Ishikawa (cell line): ENCODE results near the gene AGO3.

Experiments used
- EP300 ChIP-seq: IDR thresholded peaks from 2 replicates; pipeline ENCODE4 v1.6.1; 2012; ENCODE audit warnings: borderline replicate concordance
- MAX ChIP-seq: IDR thresholded peaks from 2 replicates; pipeline ENCODE4 v1.6.1; 2012
- RAD21 ChIP-seq: IDR thresholded peaks from 2 replicates; pipeline ENCODE4 v1.6.1; 2012; ENCODE audit warnings: low read depth
- REST ChIP-seq: IDR thresholded peaks from 2 replicates; pipeline ENCODE4 v1.6.1; 2012; ENCODE audit warnings: low read depth, mild to moderate bottlenecking
- TAF1 ChIP-seq: IDR thresholded peaks from 2 replicates; pipeline ENCODE4 v1.6.1; 2012; ENCODE audit warnings: low read depth, mild to moderate bottlenecking
- TCF12 ChIP-seq: IDR thresholded peaks from 2 replicates; pipeline ENCODE4 v1.6.1; 2012; ENCODE audit warnings: low read depth
- YY1 ChIP-seq: IDR thresholded peaks from 2 replicates; pipeline ENCODE4 v1.6.1; 2012; ENCODE audit warnings: low read depth

GRCh38 chr1:36067871-36068270 lies 137.0 kb downstream of the AGO3 start:
- TF ChIP-seq EP300 = no peak
- no peak for TF ChIP-seq REST
- no peak for TF ChIP-seq MAX
- TF ChIP-seq TAF1 = no peak
- TF ChIP-seq YY1 = no peak
- TF ChIP-seq TCF12 = no peak
- no peak for TF ChIP-seq RAD21
